ENCODE measurements around the gene PPP1R12C.

DNA sequence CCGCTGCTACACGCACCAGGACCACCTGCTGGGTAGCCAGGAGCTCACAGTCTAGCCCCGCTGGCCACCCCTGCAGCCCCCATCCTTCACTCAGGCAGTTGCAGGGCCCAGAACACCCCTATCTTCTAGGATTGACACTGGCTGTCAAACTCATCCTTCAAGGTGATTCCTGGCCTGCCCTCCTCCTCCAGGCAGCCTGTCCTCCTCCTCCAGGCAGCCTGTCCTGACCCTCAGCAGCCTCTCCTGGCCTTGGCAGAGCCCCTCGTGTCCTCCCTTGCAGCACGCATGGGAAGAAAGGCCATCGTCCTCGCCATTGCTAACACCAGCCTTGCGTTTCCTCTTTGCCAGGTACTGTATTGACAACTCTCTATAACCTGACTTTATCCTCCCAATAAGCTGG is 45.5 kb downstream of the PPP1R12C start:
- TF ChIP-seq, protein P1, sequence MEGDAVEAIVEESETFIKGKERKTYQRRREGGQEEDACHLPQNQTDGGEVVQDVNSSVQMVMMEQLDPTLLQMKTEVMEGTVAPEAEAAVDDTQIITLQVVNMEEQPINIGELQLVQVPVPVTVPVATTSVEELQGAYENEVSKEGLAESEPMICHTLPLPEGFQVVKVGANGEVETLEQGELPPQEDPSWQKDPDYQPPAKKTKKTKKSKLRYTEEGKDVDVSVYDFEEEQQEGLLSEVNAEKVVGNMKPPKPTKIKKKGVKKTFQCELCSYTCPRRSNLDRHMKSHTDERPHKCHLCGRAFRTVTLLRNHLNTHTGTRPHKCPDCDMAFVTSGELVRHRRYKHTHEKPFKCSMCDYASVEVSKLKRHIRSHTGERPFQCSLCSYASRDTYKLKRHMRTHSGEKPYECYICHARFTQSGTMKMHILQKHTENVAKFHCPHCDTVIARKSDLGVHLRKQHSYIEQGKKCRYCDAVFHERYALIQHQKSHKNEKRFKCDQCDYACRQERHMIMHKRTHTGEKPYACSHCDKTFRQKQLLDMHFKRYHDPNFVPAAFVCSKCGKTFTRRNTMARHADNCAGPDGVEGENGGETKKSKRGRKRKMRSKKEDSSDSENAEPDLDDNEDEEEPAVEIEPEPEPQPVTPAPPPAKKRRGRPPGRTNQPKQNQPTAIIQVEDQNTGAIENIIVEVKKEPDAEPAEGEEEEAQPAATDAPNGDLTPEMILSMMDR (conservative IDR thresholded peaks at IDR 0.05; ENCODE audit: low read length), result no peak
- TF ChIP-seq EZH2phosphoT487 (IDR thresholded peaks at IDR 0.05; ENCODE audit: borderline replicate concordance), result no peak

All from Loucy (cell line).